HG02970 (cell line): ENCODE results near the gene JAKMIP1.
"Not testable (repeated sequence)": the region's sequence is repeated elsewhere in the genome, so short reads cannot be mapped to it uniquely, and the experiment has no call there.

ENCODE experiments used
- ATAC-seq: cut with Tn5 transposase; IDR thresholded peaks from one replicate; pipeline ENCODE4 v1.9.1; 2021; ENCODE audit warnings: mild to moderate bottlenecking, moderate library complexity, moderate number of reproducible peaks; ENCODE audit not compliant: unreplicated experiment, low FRiP score

JAKMIP1 gene

DNA sequence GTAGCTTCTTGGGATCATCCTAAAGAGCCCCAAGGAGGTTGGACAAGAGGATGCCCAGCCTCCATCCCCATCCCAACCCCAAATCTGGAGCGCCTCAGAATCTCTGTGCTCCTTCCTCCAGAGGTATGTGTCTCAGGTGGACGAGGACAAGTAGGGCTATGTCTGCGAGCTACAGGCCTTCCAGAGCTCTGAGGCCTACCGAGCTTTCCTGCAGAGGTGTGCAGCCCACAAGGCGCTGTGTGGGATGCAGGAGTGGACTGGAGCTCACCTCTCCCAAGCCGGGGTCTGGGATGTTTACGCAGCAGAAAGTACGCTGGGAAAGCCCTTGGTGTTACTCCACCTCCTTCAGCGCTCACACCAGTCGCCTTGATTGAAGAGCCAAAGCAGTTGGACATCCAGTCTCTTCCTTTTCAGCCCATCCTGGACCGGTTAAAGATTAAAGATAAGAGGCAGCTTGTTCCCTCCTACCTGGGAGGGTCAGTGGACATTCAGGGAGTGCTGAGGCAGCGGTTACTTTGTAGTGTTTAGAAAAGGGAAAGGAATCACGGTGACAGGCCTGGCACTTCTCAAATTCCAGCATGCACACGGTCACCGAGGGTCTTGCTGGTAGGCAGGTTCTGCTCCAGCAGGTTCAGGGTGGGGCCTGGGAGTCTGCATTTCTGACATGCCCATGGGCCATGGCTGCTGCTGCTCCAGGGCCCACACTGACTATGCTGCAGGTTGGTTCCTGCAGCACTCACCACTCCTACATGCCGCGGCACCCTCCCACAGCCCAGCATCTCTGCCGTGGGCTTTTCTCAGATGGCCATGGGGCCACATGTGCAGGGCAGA lies 29.5 kb upstream of the JAKMIP1 start:
- no peak for ATAC-seq

DNA sequence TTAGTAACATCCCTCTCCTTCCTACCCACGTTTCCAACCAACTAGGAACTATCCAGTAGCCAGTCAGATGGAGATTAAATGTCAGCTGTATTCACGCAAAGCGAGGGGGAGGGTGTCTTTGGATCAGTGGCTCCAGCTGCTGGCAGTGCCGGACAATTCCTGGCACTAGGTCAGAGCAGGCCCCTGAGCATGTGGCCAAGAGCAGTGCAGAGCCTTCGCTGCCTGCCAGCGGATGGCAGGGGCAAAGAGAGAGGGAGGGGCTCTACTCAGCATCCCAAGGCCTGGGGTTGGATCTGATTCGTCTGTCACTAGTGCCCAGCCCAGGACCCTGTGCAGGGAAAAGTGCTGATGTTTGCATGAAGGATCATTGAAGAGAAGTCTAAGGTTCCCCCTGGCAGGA lies 28.7 kb upstream of the JAKMIP1 start:
- ATAC-seq = no peak

DNA sequence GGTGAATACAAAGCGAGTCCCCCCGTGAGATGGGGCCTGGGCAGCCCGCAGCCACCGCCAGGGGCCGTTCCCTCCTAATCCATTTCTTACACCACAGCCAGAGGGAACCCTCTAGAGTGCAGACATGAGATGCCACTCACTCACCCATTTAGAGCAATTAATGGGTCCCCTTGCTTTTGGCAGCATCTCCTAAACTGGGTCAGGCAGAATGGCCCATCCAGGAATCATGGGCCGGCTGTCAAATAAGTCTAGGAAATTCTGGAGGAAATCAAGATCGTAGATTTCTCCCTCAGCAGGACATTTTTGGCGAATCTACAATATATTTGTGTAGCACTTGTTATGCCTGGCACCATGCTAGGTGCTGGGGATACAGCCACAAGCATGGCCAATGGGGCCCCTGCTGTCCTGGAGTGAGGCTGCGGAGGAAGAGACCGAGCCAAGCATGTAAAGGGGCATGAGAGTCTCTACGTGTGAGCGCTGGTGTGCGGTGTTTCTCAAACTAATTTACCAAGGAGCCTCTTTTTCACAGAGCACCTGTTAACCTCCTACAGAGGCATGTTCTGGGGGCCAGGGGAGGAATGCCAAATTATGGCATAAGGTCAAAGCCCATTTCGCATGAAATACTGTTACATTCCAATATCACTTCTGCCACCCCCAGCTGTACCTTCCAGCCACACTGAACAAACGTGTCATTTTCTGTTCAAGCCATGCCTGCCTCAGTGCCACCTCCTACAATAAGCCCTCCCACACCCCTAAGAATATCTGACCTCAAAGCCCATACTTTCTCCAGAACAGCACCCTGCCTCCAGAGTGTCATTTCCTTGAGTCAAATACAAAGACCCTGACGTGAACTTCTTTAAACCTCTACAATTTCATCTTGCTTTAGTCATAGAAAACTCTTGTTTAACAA lies 28.1 kb upstream of the JAKMIP1 start:
- no peak for ATAC-seq

DNA sequence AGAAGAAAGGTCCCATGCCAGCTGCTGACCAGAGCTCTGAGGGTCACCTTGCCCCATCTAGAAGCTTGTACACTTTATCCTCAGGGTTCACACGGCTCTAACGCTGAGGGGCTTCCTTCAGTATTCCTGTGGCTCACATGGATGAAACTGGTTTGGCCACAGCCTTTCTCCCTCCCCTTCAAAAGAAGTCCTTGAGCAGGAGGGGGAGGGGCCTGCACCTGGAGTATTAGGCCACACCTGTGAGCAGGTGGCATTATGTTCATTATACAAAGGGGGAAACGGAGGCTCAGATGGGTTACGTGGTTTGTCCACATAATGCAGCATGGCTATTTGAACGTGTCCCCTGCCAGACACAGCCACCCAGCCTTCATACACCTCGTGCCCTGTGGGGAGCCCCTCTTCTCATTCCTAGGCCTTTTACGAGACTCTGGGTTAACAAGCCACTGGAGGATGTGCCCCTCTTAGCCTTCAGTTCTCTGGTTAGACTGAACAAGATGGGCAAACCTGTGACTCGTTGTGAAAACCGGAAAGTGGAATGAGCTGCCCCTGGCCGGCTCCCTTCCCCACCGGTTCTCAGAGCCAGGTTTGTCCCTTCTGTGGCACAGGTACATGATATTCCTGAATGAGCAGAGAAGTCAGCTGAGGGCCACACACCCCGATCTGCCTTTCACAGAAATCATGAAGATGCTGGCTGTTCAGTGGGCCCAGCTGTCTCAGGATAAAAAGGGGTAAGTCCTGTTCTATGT lies 27.2 kb upstream of the JAKMIP1 start:
- no peak for ATAC-seq

DNA sequence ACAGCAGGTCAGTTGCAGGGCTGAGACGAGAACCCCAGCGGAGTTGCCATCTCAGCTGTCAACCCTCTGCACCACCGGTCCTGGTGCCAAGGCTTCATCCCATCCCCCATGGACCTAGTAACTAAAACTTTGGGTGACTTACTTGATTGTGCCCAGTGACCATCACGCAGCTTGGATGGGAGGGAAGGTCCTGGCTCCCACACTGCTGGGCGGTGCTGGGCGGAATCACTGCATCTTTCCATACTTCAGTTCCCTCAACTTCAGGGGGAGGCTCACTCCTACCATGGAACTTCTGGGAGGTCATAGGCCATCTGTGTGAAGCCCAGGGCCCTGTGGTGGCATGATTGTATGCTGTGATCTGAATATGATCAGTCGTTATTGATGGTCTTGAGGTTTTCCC lies 26.2 kb upstream of the JAKMIP1 start:
- ATAC-seq = no peak

DNA sequence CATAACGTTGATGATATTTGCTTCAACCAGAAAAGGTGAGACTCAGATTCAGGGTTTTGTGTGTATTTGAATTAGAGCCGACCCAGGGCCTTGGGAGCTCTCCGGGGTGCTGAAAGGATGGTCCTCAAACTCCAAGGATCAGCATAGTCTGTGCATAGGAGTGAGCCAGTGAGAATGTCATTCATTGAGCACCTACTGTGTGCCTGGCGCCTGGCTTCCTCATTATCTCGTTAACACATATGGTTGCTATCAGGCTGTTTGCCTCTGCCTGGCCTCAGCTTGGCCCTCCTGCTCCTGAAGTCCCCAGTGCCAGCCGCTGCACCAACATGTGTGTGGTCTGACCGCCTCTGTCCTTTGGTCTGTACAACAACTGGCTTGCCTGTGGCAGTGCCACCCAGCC lies 25.1 kb upstream of the JAKMIP1 start:
- no peak for ATAC-seq

DNA sequence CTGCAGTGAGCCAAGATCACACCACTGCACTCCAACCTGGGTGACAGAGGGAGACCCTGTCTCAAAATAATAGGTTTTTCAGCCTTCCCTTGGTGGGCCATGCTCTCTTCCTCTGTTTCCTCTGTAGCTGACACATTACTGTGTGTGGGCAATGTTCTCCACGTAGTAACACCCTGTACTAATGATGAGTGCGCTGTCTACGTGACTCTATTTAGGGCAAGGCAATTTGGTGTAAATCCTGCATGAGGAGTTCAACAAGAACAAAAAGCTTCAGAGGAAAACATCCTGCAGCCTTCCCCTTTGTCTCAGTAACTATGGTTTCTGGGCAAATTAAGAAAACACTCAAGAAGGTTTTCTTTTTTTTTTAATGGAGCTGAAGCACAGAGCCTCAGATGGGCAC lies 24.4 kb upstream of the JAKMIP1 start:
- no peak for ATAC-seq

DNA sequence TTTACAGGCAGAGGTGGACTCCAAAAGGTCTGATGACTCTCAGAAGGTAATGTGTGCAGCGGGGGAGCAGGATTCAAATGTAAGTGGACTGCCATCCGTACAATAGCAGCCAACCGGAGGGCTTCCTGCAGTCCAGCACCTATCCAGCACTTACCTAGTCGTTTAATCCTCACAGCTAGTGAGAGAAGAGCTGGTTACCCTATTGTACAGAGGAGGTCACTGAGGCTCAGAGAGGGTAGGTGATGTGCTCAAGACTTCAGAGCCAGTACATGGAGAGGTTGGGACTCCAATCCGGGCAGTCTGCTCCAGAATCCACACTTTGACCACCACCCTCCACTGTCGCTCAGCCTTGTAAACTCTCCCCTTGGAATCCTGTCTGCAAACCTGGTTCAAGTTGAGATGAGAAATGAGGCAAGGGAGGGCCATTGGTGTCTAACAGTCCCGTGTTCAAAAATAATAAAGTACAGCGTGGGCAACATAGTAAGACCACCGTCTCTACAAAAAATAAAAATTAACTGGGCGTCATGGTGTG lies 22.5 kb upstream of the JAKMIP1 start:
- ATAC-seq = no peak

DNA sequence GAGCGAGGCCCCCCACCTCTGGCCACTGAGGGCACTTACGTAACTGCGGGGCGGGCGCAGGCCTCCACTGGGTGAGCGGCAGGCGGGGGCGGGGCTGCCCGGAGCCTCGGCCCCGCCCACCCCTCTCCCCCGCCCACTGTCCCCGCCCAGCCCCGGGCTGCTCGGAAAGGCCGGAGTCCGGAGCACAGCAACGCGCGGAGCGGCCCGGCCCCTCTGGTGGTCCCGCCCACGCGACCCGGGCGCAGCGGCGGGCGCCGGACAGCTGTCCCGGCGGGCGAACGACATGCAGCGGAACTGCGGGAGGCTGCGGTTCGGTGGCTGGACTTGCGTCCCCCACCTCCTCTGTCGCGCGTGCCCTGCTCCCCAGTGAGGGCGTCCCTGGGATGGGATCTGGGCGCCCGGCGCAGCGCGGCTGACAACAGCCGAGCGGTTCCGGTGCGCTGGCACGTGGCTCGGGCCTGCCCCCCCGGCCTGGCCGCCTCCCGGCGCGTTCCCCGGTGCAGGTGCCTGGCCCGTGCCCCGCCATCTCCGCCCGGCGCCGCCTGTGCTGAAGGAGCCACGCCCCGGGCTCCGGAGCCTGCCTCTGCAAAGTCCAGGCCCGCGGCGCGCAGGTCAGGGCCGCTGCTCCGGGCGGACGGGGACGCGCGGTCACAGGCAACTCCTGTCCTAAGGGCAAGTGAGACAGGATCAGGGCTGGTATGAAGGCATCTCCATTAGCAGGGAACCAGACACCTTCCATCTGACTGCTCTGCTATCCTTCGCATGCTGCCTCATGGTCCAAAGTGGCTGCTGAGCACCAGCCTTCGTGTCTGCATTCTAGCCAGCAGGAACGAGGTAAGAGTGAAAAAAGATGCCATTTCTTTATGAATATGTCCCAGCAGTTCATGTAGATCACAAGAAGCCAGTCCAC lies 21.8 kb upstream of the JAKMIP1 start:
- no peak for ATAC-seq

DNA sequence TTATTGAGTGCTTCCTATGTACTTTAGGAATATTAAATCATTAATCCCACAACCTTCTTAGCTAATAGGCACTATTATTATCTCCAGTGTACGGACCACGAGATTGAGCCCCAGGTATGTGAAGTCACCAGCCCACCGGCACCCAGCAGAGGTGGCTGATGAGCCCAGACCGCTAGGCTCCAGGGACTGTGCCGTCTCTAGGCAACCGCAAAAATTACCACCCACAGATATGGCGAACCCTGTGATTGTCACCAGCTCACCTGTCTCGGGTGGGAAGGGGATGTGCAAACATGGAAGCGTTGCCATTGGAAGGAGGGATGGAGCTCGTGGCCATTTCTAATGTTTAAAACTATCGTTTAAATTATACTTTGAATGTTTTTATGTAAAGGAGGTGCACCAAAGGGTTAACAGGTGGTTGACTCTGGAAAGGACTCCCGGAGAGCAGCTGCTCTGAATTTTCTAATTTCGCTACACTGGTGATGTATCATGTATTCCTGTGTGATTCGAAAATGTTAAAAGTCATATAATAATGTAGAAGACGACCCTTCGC lies 21.0 kb upstream of the JAKMIP1 start:
- no peak for ATAC-seq

DNA sequence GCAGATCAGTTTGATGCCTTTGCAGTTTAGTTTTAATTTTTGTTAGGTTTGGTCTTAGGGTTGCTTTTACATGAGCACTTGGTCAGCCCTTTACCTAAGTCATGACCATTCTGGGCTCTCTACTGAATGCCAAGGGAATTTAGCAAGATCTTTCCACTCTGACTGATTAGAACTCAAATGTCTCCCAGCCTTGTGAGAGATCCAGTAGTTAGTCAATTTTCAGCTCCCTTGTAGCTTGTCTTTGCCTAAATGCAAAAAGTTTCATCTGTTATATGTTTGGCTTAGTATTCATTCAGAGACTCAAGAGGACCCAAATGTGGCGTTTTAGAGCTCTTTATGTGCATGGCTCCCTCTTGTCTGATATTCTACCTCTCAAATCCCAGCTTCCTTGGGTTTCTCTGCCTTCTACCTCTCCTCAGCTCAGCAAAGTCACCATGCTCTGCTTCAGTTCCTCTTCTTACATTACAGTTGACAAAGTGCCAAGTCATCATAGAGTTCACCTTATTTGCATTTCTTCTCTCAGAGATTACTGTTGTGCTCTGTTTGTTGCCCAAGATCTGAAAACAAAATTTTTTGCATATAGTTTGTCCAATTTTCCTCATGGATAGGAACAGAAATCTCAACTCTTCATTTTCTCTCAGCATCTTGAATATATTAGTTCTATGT lies 17.5 kb upstream of the JAKMIP1 start:
- ATAC-seq = no peak

DNA sequence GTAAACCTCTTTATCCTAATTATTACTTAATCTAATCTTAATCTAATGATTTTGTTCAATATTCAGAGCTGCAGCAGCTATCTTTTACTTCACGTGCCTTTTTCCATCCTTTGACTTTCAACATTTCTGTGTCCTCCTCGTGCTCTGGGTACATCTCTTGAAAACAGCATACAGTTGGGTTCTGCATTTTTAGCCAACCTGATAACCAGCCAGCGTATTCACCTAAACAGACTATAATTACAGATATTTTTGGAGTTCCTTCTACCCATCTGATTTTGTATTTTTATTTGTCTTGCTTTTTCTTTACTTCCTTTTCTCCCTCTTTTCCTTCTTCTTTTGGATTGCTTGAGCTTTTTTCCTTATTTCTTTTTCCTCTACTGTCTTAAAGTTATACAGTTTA lies 16.2 kb upstream of the JAKMIP1 start:
- no peak for ATAC-seq

DNA sequence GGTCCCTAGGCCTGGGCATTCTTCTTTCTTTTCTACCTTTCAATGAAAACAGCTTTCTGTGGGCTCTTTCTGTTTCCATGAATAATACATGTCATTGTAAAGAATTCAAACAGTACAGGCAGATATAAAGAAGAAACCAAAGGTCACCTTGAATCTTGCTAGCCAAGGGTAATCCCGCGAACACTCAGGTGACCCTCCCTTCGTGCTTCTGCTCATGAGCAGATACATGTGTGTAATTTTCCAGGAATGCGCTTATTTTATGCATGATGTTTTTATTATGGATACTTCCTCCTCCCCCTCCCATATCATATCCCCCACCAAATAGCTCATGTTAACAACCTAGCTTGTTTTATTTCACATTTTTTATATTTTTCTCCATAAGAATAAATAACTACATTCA lies 9.6 kb upstream of the JAKMIP1 start:
- ATAC-seq = no peak

DNA sequence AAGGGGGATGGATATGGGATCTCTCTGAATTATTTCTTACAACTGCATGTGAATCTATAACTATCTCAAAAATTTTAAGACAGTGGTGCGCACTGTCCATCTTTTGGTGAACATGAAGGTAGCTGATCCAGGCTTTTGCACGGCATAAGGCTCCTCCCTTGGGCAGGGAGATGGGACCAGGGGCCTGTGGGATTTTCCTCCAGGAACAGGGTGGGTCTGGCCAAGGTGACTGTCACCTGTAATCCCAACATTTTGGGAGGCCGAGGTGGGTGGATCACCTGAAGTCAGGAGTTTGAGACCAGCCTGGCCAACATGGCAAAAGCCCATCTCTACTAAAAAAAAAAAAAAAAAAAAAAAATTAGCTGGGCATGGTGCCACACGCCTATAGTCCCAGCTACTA lies 8.9 kb upstream of the JAKMIP1 start:
- ATAC-seq = not testable (repeated sequence)

DNA sequence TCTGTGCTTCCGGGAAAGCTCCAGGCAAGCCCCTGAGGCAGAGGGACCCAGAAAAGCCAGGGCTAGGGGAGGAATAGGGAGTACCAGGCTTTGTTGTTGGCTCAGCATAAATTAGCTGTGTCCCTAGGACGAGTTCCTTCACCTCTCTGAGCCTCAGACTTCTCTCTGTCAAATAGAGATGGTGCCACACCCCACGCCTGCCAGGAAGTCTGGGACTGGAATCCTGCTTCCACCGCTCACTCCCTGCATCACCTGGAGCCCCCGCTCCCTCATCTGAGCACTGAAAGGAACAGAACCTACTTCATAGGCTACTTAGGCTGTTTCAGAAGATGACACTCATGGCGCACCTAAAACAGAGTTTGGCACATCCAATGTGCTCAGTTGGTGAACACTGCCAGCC lies 8.1 kb upstream of the JAKMIP1 start:
- no peak for ATAC-seq

DNA sequence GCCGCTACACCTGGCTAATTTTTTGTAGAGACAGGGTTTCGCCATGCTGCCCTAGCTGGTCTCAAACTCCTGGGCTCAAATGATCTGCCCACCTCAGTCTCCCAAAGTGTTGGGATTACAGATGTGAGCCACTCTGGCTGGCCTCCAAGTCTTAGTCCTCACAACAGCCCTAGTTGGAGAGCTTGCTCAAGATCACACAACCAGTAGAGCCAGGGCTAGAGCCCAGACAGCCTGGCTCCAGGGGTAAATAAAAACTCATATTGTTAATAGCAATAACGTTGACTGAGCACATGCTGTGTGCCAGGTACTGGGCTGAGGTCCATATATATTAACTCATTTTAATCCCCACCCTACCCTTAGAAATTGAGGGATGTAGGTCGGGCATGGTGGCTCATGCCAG lies 7.3 kb upstream of the JAKMIP1 start:
- ATAC-seq = no peak

DNA sequence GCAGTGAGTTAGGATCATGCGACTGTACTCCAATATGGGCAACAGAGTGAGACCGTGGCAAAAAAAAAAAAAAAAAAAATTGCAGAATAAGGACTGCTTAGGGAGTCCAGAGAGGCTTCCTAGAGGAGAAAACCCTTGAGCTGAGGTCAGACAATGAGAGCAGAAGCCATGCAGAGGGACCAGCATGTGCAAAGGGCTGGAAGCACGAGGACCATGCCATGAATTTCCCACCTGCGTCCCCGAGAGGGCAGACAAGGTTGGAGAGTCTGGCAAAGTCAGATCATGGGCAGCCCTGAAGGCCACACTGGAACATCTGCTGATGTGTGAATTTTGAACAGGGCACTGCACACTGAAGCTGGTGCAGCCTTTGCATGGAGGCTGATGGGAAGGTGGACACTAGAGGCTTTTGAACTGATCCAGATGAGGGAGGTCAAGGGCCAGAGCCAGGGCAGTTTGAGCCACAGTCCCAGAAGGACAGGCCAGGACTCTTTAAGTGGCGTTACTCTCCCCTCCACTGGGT lies 6.5 kb upstream of the JAKMIP1 start:
- ATAC-seq = no peak

DNA sequence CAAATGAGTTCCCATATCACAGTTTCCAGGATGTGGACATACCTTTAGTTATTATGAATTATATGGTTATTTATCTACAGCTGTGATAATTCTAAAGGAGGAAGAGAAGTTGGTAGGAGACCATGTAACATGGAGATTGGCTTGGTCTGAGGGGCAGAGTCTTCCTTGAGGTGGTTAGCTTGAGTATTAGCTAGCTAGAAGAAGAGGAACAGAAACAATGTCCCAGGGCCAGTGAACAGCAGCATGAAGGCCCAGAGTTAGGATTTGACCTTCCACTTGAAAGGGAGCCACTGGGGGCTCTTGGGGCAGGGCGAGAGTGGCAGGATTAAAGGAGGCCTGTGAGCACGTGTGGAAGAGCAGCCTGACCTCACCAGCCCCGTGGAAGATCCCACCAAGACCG lies 5.6 kb upstream of the JAKMIP1 start:
- no peak for ATAC-seq

DNA sequence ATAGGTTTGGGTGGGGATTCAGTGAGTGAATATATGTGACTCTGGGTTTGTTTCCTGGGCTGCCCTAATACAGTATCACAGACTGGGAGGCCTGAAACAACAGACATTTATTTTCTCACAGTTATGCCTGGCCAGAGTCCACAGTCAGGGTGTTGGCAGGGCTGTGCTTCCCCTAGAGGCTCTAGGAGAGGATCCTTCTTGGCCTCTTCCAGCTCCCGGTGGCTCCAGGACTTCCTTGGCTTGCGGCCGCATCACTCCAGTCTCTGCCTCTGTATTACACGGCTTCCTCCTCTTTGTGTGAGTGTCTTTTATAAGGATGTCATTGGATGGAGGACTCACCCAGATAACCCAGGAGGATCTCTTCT lies 5.2 kb upstream of the JAKMIP1 start:
- no peak for ATAC-seq
